GM18909 (cell line): ENCODE data around the gene FAR2.
"Not testable (repeated sequence)": the region's sequence is repeated elsewhere in the genome, so short reads cannot be mapped to it uniquely, and the experiment has no call there.

Experiments
- ATAC-seq: cut with Tn5 transposase; IDR thresholded peaks from one replicate; pipeline ENCODE4 v1.9.1; 2021; ENCODE audit warnings: mild to moderate bottlenecking; ENCODE audit not compliant: unreplicated experiment, poor library complexity

The FAR2 gene

DNA sequence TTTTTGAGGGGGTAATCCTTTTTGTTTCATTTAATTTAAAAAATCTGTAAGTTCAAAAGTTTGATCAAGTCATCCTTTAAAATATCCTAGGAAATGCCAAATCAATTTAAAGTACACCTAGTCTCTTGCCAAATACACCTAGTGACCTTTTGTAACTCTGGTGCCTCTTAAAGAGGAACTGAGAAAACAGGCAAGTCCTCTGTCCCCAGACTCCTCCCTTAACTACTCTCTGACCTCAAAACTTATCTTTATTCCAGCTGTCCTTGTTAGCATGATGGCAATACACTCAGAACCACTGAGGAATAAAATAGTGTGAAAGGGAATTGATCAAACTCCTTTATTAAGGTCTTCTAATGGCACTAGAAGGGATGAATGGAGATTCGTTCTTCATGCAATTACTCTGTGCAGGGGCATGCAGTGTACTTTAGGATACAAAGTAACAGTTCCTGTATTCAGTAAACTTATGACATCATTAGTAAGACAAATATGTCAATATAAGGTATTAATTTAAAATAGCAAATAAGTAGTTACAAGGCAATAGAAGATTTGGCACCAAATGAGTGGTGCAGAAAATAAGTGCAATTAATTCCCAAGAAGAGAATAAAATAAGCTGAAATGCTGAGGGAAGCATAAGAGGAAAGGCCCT is 3.3 kb downstream of the FAR2 start:
- ATAC-seq: peak; percentile 79

GRCh38 chr12:29152981-29153630 is 4.0 kb downstream of the FAR2 start:
- no peak for ATAC-seq

DNA sequence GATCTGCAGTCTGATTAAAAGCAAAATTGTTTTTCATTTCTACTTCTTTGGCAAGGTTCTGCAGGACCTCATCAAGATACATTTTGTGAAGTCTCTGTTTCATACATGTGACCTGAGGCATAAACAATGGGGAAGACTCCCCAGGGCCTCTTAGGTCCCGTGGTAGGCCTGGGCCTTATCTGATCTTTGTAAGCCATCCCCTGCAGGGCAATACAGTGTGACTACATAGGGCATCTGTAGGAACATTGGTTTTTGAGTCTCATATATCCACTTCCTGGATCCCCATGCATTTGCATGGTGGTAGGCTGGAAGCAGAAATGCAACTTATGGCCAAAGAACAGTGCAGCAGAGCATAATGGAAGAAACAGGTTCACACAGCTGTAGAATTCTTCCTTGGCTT is 6.0 kb downstream of the FAR2 start:
- peak; percentile 50 for ATAC-seq

GRCh38 chr12:29157486-29157946 is 8.4 kb downstream of the FAR2 start:
- no peak for ATAC-seq

GRCh38 chr12:29158115-29158763 is 9.2 kb downstream of the FAR2 start:
- no peak for ATAC-seq

DNA sequence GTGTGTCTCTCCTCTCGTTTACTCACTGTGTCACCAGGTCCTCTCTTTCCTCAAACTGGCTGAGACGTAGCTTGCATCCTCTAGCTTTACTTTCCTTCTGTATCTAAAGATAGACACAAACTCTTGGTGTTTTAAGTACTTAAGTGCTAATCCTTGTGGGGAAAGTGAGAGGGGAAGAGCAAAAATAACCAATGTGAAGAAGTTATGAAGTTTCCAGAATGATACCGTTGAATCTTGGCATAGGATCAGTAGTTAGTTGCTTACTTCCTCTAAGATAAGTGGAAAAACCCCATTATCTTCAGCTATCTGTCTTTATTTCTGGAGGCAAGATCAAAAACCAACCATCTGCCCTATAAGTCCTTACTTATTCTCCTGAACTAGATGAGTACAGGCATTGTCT is 10.6 kb downstream of the FAR2 start:
- no peak for ATAC-seq

DNA sequence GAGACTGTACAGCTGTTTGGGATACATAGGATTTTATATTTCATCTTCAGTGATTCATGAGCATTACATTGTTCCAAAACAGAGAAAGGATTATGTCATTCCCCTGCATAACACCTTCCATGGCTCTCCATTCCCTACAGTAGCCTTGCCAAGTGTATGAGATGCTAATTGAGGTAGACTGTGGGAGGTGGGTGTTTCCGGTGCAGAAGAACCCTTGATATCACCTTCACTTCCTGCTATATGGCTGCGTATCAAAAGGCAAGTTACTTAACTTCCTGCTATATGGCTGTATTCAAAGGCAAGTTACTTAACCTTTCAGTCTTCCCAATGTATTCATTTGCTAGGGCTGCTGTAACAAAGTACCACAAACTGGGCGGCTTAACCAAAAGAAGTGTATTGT is 11.2 kb downstream of the FAR2 start:
- ATAC-seq: no peak

GRCh38 chr12:29163146-29163545 is 14.1 kb downstream of the FAR2 start:
- no peak for ATAC-seq

- ATAC-seq: peak; percentile 100
These were observed 15.7 kb downstream of the FAR2 start for GRCh38 chr12:29164477-29165393.

GRCh38 chr12:29167445-29167844 is 18.4 kb downstream of the FAR2 start:
- no peak for ATAC-seq

- ATAC-seq: no peak
These were observed 18.9 kb downstream of the FAR2 start for GRCh38 chr12:29167988-29168387.

DNA sequence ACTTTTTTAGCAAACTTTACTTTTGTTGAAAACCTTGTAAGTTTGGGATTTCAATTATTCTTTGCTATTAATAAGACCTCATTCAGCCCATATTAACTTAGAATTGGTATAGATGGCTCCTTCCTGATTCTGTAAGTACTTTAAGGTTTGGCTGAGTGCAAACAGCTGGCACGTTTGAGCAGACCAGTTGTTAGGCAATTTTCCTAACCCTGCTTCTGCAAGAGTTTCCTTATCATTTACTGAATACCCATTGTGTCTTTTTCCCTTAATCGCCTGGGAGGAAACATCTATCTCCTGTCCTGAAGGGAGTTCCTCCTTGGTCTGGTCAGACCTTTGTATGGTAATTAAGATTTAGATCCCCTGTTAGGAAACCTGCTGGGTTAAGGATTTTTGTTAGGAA is 20.9 kb downstream of the FAR2 start:
- not testable (repeated sequence) for ATAC-seq

DNA sequence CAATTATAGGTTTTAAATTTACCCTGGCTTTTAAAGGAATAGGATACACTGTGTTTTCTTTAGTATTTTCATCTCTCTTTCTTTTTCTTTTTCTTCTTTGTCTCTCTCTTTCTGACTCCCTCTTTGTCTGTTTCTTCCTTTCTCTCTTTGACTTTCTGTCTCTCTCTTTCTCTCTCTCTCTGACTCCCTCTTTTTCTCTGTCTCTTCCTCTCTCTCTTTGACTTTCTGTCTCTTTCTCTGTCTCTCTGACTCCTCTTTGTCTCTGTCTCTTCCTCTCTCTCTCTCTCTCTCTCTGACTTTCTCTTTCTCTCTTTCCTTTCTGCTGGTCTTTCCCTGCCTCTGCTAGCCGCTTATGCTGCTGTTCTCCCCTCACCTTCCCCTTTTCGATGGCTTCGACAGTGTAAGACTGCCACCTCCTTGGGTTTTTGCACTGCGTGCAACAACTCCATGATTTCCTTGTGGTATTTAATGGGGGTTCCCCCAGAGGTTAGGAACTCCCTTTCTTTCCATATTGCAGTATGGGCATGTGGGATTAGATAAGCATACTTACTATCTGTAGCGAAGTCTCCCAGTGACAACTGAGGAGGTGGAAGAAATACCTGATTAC is 21.5 kb downstream of the FAR2 start:
- not testable (repeated sequence) for ATAC-seq

- no peak for ATAC-seq
These were observed 22.6 kb downstream of the FAR2 start for GRCh38 chr12:29171421-29172258.

GRCh38 chr12:29176941-29177340 is 27.9 kb downstream of the FAR2 start:
- ATAC-seq: no peak

GRCh38 chr12:29182247-29182646 is 33.2 kb downstream of the FAR2 start:
- not testable (repeated sequence) for ATAC-seq

GRCh38 chr12:29187756-29188155 is 38.7 kb downstream of the FAR2 start:
- ATAC-seq: no peak

DNA sequence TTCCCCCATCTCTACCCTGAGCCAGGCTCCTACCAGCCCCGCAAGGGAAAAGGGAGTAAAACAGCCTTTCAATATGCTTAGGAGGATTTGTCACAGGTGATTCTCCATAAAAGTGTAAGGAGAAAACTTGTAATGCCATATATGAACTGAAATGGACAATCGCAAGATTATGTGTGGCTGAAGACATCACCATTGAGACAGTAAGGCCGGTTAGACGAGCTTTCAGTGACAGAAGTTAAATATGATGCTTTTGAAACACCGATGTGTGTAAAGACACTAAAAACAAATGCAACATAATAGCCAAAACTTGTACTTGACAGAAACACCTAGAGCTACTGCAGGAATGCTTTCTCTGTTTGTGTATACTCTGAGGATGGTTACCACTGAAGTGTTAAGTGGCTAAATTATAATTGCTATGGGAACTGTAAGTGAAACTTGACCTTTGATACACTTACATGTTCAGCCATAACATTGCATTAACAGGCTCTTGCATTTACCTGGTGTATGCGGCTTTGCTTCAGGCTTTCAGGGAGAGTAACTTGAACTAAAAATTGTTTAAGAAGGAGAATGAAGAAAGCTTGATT is 42.3 kb downstream of the FAR2 start:
- ATAC-seq: no peak

GRCh38 chr12:29198901-29199300 is 49.8 kb downstream of the FAR2 start:
- no peak for ATAC-seq
